HepG2 (cell line): ENCODE measurements around the gene CAVIN2. TPM values are rescaled to one million over a fixed set of nuclear protein-coding genes. Genes with fewer than 3 reads are reported as not detected.

ENCODE experiments used
- ARNTL ChIP-seq: sonication (generic); formaldehyde crosslinking; IDR thresholded peaks from 2 replicates; pipeline ENCODE4 v1.4.0; 2020; ENCODE audit warnings: mild to moderate bottlenecking, missing genetic modification reagents
- HCFC1 ChIP-seq: fragments of 150-350 bp; IDR thresholded peaks from 2 replicates; pipeline ENCODE4 v1.6.1; 2014; ENCODE audit warnings: low read depth, low read length
- NR2C2 ChIP-seq: sonication (generic); formaldehyde crosslinking; IDR thresholded peaks from 2 replicates; pipeline ENCODE4 v1.4.0; 2020; ENCODE audit warnings: missing genetic modification reagents, mild to moderate bottlenecking, moderate library complexity, borderline replicate concordance
- RCOR2 ChIP-seq: IDR thresholded peaks from 2 replicates; pipeline ENCODE4 v1.6.1; 2016; ENCODE audit warnings: missing biosample characterization, missing genetic modification reagents
- THAP11 ChIP-seq: IDR thresholded peaks from 2 replicates; pipeline ENCODE4 v1.6.1; 2016; ENCODE audit warnings: missing biosample characterization, missing genetic modification reagents
- TRIM24 ChIP-seq: sonication (generic); formaldehyde crosslinking; IDR thresholded peaks from 2 replicates; pipeline ENCODE4 v1.8.0; 2022; ENCODE audit warnings: mild to moderate bottlenecking, missing genetic modification reagents
- YY1 ChIP-seq: IDR thresholded peaks from 2 replicates; pipeline ENCODE4 v1.6.1; 2011; ENCODE audit warnings: low read length, low read depth, moderate library complexity, mild to moderate bottlenecking; ENCODE audit not compliant: insufficient read depth, insufficient replicate concordance
- ZBTB20 ChIP-seq: sonication (generic); formaldehyde crosslinking; IDR thresholded peaks from 2 replicates; pipeline ENCODE4 v1.8.1; 2023; ENCODE audit warnings: missing genetic modification reagents, low read depth, mild to moderate bottlenecking, borderline replicate concordance
- ZFP1 ChIP-seq: IDR thresholded peaks from 2 replicates; pipeline ENCODE4 v1.6.1; 2016
- ZNF224 ChIP-seq: sonication (generic); formaldehyde crosslinking; IDR thresholded peaks from 2 replicates; pipeline ENCODE4 v1.5.0; 2020; ENCODE audit warnings: mild to moderate bottlenecking, missing genetic modification reagents
- ZNF251 ChIP-seq: sonication (generic); formaldehyde crosslinking; IDR thresholded peaks from 2 replicates; pipeline ENCODE4 v1.9.0; 2021; ENCODE audit warnings: mild to moderate bottlenecking, missing genetic modification reagents
- ZNF296 ChIP-seq: sonication (generic); formaldehyde crosslinking; conservative IDR thresholded peaks from 2 replicates; pipeline ENCODE4 v1.5.0; 2020; ENCODE audit warnings: mild to moderate bottlenecking, missing genetic modification reagents
- ZNF33B ChIP-seq: sonication (generic); formaldehyde crosslinking; IDR thresholded peaks from 2 replicates; pipeline ENCODE4 v1.5.1; 2020; ENCODE audit warnings: mild to moderate bottlenecking, missing genetic modification reagents
- ZNF431 ChIP-seq: sonication (generic); formaldehyde crosslinking; IDR thresholded peaks from 2 replicates; pipeline ENCODE4 v1.9.0; 2022; ENCODE audit warnings: missing genetic modification reagents, low read depth, mild to moderate bottlenecking, borderline replicate concordance
- ZSCAN9 ChIP-seq: IDR thresholded peaks from 2 replicates; pipeline ENCODE4 v1.6.1; 2016; ENCODE audit warnings: borderline replicate concordance
- polyA plus RNA-seq, 8 experiments: library from polyadenylated mRNA; depleted of rRNA in 3 of 8; stranded (reverse) in 7 of 8; unstranded in 1 of 8; fragments of >200 nt; fragmentation: Illumina TruSeq in 4 of 8; extraction: Trizol in 4 of 8; gene quantifications; 2 replicates each; pipeline versions ENCODE4 v1.2.1 to v1.2.3, GENCODE V29; 2011 to 2016; ENCODE audit warnings: low read depth in 4 of 8, missing spikeins in 1 of 8, mixed read lengths in 1 of 8; ENCODE audit not compliant: insufficient read depth in 1 of 8
- total RNA-seq, 5 experiments: library from RNA; depleted of rRNA; stranded (reverse); fragments of >200 nt; fragmentation: Illumina TruSeq; extraction: Trizol; gene quantifications; 2 replicates each; pipeline ENCODE4 v1.2.3, GENCODE V29; 2016; ENCODE audit warnings: low read depth in 1 of 5
- TF ChIP-seq, protein P1 (sequence below): IDR thresholded peaks from 2 replicates; pipeline ENCODE4 v1.4.0; 2020; ENCODE audit warnings: mild to moderate bottlenecking, missing genetic modification reagents
- TF ChIP-seq, protein P2 (sequence below), 2 experiments: sonication (generic) in 1 of 2; formaldehyde crosslinking in 1 of 2; IDR thresholded peaks; 2 replicates each; pipeline versions ENCODE4 v1.5.1 to v1.6.1; 2011 to 2020; ENCODE audit warnings: borderline replicate concordance in 1 of 2, low read depth in 1 of 2, low read length in 1 of 2, mild to moderate bottlenecking in 1 of 2, missing genetic modification reagents in 1 of 2, moderate library complexity in 1 of 2
- TF ChIP-seq, protein P3 (sequence below): fragments of 450-650 bp; IDR thresholded peaks from 2 replicates; pipeline ENCODE4 v1.6.1; 2017; ENCODE audit warnings: mild to moderate bottlenecking

Gene CAVIN2
- total and polyA plus RNA-seq, 2 of the 13 experiments (the other 11 are each of a cell fraction or from before 2014, with no cell fraction given) = 7.6 to 38.8 TPM

DNA sequence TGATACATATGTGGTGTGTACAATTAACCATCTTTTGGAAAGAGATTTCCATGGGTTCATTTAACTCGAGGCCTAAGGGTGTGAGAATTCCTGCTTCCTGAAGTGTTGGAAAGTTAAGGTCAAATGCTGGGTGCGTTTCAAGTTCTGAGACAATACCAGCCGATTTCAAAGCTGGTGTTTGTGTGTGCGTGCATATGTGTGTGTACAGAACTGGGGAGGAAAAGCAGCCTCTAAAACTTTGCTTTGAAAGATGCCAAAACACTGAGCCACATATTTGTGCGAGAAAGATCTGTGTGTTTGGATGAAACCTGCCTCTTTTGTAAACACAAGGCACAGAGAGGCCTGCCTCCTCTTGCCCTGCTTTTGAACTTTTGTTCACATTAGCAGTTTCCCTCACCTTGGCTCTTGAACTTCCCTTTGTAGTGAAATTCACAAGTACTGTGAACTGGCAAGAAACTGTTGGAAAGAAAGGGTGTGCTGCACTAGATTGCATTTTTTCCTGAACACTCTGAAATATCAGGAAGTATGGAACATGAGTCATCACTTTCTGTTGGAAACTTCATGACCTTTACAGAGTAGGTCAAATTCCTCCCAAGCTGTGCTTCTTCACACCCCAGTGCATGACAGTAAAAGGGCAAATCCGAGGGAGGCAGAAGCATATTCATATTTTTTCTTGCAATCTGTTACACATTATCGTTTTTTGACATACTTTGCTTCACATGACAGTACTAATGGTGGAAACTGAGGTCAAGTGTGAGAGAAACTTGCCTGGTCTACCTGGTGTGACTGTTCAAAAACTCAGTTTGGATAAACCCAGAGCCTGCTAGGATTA lies 20.0 kb upstream of the CAVIN2 start (continued):
- peak; percentile 84 for TF ChIP-seq ZSCAN9 (CRISPR knock-in tag)
- no peak for TF ChIP-seq HCFC1
- no peak for TF ChIP-seq ZNF251 (CRISPR knock-in tag)
- peak; percentile 88 for TF ChIP-seq ZFP1 (CRISPR knock-in tag)
- peak; percentile 97 for TF ChIP-seq ZBTB20 (CRISPR knock-in tag)
- peak; percentile 91 for TF ChIP-seq TRIM24 (CRISPR knock-in tag)
- TF ChIP-seq, protein P1, sequence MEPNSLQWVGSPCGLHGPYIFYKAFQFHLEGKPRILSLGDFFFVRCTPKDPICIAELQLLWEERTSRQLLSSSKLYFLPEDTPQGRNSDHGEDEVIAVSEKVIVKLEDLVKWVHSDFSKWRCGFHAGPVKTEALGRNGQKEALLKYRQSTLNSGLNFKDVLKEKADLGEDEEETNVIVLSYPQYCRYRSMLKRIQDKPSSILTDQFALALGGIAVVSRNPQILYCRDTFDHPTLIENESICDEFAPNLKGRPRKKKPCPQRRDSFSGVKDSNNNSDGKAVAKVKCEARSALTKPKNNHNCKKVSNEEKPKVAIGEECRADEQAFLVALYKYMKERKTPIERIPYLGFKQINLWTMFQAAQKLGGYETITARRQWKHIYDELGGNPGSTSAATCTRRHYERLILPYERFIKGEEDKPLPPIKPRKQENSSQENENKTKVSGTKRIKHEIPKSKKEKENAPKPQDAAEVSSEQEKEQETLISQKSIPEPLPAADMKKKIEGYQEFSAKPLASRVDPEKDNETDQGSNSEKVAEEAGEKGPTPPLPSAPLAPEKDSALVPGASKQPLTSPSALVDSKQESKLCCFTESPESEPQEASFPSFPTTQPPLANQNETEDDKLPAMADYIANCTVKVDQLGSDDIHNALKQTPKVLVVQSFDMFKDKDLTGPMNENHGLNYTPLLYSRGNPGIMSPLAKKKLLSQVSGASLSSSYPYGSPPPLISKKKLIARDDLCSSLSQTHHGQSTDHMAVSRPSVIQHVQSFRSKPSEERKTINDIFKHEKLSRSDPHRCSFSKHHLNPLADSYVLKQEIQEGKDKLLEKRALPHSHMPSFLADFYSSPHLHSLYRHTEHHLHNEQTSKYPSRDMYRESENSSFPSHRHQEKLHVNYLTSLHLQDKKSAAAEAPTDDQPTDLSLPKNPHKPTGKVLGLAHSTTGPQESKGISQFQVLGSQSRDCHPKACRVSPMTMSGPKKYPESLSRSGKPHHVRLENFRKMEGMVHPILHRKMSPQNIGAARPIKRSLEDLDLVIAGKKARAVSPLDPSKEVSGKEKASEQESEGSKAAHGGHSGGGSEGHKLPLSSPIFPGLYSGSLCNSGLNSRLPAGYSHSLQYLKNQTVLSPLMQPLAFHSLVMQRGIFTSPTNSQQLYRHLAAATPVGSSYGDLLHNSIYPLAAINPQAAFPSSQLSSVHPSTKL = peak; percentile 100
- TF ChIP-seq, protein P2, sequence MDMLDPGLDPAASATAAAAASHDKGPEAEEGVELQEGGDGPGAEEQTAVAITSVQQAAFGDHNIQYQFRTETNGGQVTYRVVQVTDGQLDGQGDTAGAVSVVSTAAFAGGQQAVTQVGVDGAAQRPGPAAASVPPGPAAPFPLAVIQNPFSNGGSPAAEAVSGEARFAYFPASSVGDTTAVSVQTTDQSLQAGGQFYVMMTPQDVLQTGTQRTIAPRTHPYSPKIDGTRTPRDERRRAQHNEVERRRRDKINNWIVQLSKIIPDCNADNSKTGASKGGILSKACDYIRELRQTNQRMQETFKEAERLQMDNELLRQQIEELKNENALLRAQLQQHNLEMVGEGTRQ (IDR thresholded peaks at IDR 0.05; ENCODE audit: low read depth, low read length) = no peak
- TF ChIP-seq, protein P2 (CRISPR knock-in tag; IDR thresholded peaks at IDR 0.05; ENCODE audit: borderline replicate concordance) = no peak
- peak; percentile 92 for TF ChIP-seq ZNF431 (CRISPR knock-in tag)
- TF ChIP-seq RCOR2 (CRISPR knock-in tag) = peak; percentile 95; the same call in 1 of the 2 replicates
- no peak for TF ChIP-seq ZNF296 (CRISPR knock-in tag)
- TF ChIP-seq, protein P3, sequence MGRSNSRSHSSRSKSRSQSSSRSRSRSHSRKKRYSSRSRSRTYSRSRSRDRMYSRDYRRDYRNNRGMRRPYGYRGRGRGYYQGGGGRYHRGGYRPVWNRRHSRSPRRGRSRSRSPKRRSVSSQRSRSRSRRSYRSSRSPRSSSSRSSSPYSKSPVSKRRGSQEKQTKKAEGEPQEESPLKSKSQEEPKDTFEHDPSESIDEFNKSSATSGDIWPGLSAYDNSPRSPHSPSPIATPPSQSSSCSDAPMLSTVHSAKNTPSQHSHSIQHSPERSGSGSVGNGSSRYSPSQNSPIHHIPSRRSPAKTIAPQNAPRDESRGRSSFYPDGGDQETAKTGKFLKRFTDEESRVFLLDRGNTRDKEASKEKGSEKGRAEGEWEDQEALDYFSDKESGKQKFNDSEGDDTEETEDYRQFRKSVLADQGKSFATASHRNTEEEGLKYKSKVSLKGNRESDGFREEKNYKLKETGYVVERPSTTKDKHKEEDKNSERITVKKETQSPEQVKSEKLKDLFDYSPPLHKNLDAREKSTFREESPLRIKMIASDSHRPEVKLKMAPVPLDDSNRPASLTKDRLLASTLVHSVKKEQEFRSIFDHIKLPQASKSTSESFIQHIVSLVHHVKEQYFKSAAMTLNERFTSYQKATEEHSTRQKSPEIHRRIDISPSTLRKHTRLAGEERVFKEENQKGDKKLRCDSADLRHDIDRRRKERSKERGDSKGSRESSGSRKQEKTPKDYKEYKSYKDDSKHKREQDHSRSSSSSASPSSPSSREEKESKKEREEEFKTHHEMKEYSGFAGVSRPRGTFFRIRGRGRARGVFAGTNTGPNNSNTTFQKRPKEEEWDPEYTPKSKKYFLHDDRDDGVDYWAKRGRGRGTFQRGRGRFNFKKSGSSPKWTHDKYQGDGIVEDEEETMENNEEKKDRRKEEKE = no peak
- no peak for TF ChIP-seq ZNF33B (CRISPR knock-in tag)
- TF ChIP-seq ARNTL = peak; percentile 89
- TF ChIP-seq YY1 = no peak
- peak; percentile 91 for TF ChIP-seq NR2C2
- TF ChIP-seq ZNF224 (CRISPR knock-in tag) = no peak
- TF ChIP-seq THAP11 (CRISPR knock-in tag) = peak; percentile 74
